ENCODE measurements around the gene SHCBP1L. TPM values are rescaled to one million over a fixed set of nuclear protein-coding genes. Genes with fewer than 3 reads are reported as not detected.
"Not testable (repeated sequence)": the region's sequence is repeated elsewhere in the genome, so short reads cannot be mapped to it uniquely, and the experiment has no call there.

Gene SHCBP1L
- total RNA-seq, 2 donors from 2014 or later, result not detected

GRCh38 chr1:182956708-182957365 lies 3.9 kb upstream of the SHCBP1L start:
- H3K27ac Mint-ChIP-seq, result no peak overlapping the region
- Histone ChIP-seq H3K27ac (ENCODE audit: low read depth, low read length) (no peak overlapping the region), H3K9me3 (ENCODE audit: control insufficient read depth, low read length) (no peaks in the 10 kb centered on the region), H3K4me3 (ENCODE audit: low read length) (no peak overlapping the region), H3K9ac (ENCODE audit: extremely low read depth, low read length, poor library complexity, severe bottlenecking) (no peak overlapping the region), H3K27me3 (ENCODE audit: control insufficient read depth, insufficient read depth, low read length, poor library complexity, severe bottlenecking) (no peaks in the 10 kb centered on the region), H3K36me3 (ENCODE audit: control insufficient read depth, insufficient read depth, low read length) (no peaks in the 10 kb centered on the region), H3K4me1 (ENCODE audit: control insufficient read depth, insufficient read depth, low read length) (no peaks in the 10 kb centered on the region)
- H3K4me3 Mint-ChIP-seq, result no peak overlapping the region
- no peaks in the 10 kb centered on the region for H3K4me1 Mint-ChIP-seq
- no peaks in the 10 kb centered on the region for H3K9me3 Mint-ChIP-seq
- H3K36me3 Mint-ChIP-seq (ENCODE audit: low read depth), result no peaks in the 10 kb centered on the region
- DNase-seq, result no peak
- 100% methylated on average over 1 to 2 of the region's 2 CpGs for WGBS, 2 experiments (ENCODE audit: insufficient coverage in 1 of 2, insufficient read length in 1 of 2)
- no peak for TF ChIP-seq CTCF (conservative IDR thresholded peaks at IDR 0.05)
- H3K27me3 Mint-ChIP-seq (ENCODE audit: insufficient read depth), result peaks cover 8% of the 10 kb centered on the region

- Mint-ChIP-seq H3K36me3 (ENCODE audit: low read depth) (no peaks in the 10 kb centered on the region), H3K9me3 (no peaks in the 10 kb centered on the region), H3K4me1 (no peaks in the 10 kb centered on the region), H3K27ac (no peak overlapping the region), H3K27me3 (ENCODE audit: insufficient read depth) (peaks cover 8% of the 10 kb centered on the region), H3K4me3 (no peak overlapping the region)
- WGBS, 2 experiments (ENCODE audit: insufficient coverage in 1 of 2, insufficient read length in 1 of 2), result 91 to 94% methylated on average over 5 to 9 of the region's 9 CpGs
- Histone ChIP-seq H3K4me1 (ENCODE audit: control insufficient read depth, insufficient read depth, low read length) (no peaks in the 10 kb centered on the region), H3K27me3 (ENCODE audit: control insufficient read depth, insufficient read depth, low read length, poor library complexity, severe bottlenecking) (no peaks in the 10 kb centered on the region), H3K9me3 (ENCODE audit: control insufficient read depth, low read length) (no peaks in the 10 kb centered on the region), H3K4me3 (ENCODE audit: low read length) (no peak overlapping the region), H3K9ac (ENCODE audit: extremely low read depth, low read length, poor library complexity, severe bottlenecking) (no peak overlapping the region), H3K27ac (ENCODE audit: low read depth, low read length) (no peak overlapping the region), H3K36me3 (ENCODE audit: control insufficient read depth, insufficient read depth, low read length) (no peaks in the 10 kb centered on the region)
- no peak for TF ChIP-seq CTCF (conservative IDR thresholded peaks at IDR 0.05)
- no peak for DNase-seq
Observed at GRCh38 chr1:182955596-182956588, 2.9 kb upstream of the SHCBP1L start.

GRCh38 chr1:182953826-182954225 lies 860 bp upstream of the SHCBP1L start:
- WGBS, 2 experiments (ENCODE audit: insufficient coverage in 1 of 2, insufficient read length in 1 of 2), result 94% methylated on average over 2 to 3 of the region's 3 CpGs
- no peak for DNase-seq

GRCh38 chr1:182943336-182943735 lies 9.6 kb downstream of the SHCBP1L start:
- not testable (repeated sequence) for H3K4me3 Mint-ChIP-seq; H3K4me3 ChIP-seq (ENCODE audit: low read length); DNase-seq; H3K9me3 ChIP-seq (ENCODE audit: control insufficient read depth, low read length); H3K36me3 Mint-ChIP-seq (ENCODE audit: low read depth); H3K27me3 ChIP-seq (ENCODE audit: control insufficient read depth, insufficient read depth, low read length, poor library complexity, severe bottlenecking); H3K9me3 Mint-ChIP-seq; H3K27ac Mint-ChIP-seq; H3K9ac ChIP-seq (ENCODE audit: extremely low read depth, low read length, poor library complexity, severe bottlenecking); H3K27ac ChIP-seq (ENCODE audit: low read depth, low read length); H3K4me1 ChIP-seq (ENCODE audit: control insufficient read depth, insufficient read depth, low read length); H3K36me3 ChIP-seq (ENCODE audit: control insufficient read depth, insufficient read depth, low read length); H3K4me1 Mint-ChIP-seq; H3K27me3 Mint-ChIP-seq (ENCODE audit: insufficient read depth)
- WGBS, 2 experiments (ENCODE audit: insufficient coverage in 1 of 2, insufficient read length in 1 of 2), result 92% methylated on average over 6 of the region's 6 CpGs; no CpG with 5 or more reads in 1 of the 2 experiments

More at GRCh38 chr1:182953826-182954225, 860 bp upstream of the SHCBP1L start:
- Mint-ChIP-seq H3K4me3 (no peak overlapping the region), H3K36me3 (ENCODE audit: low read depth) (no peaks in the 10 kb centered on the region), H3K9me3 (no peaks in the 10 kb centered on the region), H3K27me3 (ENCODE audit: insufficient read depth) (no peaks in the 10 kb centered on the region), H3K27ac (no peak overlapping the region), H3K4me1 (no peaks in the 10 kb centered on the region)
- no peak for TF ChIP-seq CTCF (conservative IDR thresholded peaks at IDR 0.05)
- Histone ChIP-seq H3K27ac (ENCODE audit: low read depth, low read length) (no peak overlapping the region), H3K9me3 (ENCODE audit: control insufficient read depth, low read length) (no peaks in the 10 kb centered on the region), H3K36me3 (ENCODE audit: control insufficient read depth, insufficient read depth, low read length) (no peaks in the 10 kb centered on the region), H3K4me3 (ENCODE audit: low read length) (no peak overlapping the region), H3K27me3 (ENCODE audit: control insufficient read depth, insufficient read depth, low read length, poor library complexity, severe bottlenecking) (no peaks in the 10 kb centered on the region), H3K9ac (ENCODE audit: extremely low read depth, low read length, poor library complexity, severe bottlenecking) (no peak overlapping the region), H3K4me1 (ENCODE audit: control insufficient read depth, insufficient read depth, low read length) (no peaks in the 10 kb centered on the region)
